NCI-H2107 treated with DMSO at 0.1 percent for 48 hours (cell line): Measurements from ENCODE around the gene KIF21A.
"Not testable (repeated sequence)": the region's sequence is repeated elsewhere in the genome, so short reads cannot be mapped to it uniquely, and the experiment has no call there.

Source experiments
- DNase-seq: peaks from one replicate; lab custom pipeline; 2025; ENCODE audit not compliant: unreplicated experiment; lab: John Stamatoyannopoulos, UW

The KIF21A gene

DNA sequence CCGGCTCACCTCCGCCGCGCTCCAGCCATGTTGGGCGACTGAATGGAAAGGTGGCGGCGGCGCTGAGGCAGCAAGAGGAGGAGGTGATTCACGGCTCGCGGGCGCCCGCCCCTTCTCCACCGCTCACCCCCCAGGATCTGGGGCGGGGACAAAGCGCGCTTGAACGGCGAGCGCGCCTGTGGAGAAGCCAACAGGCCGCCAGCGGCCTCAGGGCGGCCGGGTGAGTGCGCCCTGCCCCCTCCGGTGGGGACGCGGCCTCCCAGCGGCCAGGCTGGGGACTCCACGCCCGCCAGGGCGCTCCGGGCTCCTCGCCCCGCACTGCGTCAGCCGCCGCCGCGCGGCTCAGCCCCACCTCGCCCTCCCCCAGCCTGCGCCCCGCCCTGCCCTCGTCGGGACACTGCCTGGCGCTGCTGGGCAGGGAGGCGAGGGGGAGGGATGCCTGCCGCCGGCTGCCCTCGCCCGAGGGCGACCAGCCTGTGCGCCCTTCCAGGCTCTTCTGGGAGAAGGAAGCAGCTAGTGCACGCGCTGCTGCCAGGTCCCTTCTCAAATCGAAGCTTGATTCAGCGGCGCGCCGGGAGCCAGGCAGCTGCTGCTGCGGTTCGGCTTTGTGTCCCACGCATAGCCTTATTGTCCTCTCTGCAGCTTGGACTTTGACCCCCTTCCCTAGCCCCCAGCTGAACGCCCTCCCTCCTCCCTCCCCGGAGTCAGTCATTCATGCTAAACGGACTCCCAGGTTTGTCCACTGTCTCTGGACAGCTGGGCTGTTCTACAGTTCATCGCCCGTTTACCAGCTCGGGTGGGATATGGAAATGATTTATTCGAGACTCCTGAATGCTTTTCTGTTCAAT is at the start of gene KIF21A:
Gene KIF21A (minus strand): TSS at position 40 of the 848 bp plus-strand sequence. CDS start 150 bp downstream, outside the sequence.
- peak; percentile 61 for DNase-seq

DNA sequence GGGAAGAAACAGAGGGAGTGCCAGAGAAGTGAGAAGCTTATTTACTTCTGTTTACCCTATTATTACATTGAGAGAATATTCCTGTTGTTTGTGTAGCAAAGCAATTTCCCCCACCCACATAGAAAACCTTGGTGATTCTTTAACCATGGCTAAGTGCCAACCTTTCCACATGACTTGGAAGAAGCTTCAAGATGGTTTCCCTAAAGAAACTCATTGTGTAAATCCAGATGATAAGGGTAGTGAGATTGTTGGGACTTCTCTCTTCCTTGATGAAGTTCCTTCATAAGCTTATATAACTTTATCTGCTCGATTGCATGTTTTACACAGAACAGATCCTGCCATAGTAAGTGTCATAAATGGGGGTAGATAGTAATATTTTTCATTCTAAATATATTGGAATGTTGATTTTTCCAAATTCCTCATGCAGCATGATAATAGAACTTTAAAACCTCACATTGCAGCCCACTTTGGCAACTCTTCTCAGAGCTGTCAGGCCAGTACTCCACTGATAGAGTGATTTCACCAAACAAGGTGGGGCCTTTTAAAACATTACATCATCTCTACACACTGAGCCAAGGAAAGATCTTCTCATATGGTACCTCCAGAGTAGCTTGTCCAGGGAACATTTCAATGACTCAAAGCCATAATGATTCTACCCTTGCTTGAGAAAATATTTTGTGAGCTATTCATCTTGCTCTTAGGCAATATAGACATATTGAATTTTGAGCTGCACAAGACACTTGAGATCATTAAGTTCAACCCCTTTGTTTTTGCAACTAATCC is 47.8 kb upstream of the KIF21A start:
- no peak for DNase-seq

DNA sequence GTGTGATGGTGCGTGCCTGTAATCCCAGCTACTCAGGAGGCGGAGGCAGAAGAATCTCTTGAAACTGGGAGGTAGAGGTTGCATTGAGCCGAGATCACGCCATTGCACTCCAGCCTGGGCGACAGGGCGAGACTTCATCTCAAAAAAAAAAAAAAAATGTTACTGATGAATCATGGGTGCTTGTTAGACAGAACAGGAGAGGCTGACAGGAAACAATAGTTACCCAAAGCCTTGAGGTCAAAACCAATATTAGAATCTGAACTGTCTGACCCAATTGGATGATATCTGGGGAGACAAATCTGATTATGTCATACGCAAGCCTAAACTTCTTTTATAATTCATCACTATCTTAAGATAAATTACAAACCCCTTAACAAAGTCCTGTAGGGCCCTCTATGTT is 40.7 kb upstream of the KIF21A start:
- DNase-seq, result no peak

- DNase-seq, result no peak
These were observed 40.1 kb upstream of the KIF21A start for GRCh38 chr12:39483042-39483441.

DNA sequence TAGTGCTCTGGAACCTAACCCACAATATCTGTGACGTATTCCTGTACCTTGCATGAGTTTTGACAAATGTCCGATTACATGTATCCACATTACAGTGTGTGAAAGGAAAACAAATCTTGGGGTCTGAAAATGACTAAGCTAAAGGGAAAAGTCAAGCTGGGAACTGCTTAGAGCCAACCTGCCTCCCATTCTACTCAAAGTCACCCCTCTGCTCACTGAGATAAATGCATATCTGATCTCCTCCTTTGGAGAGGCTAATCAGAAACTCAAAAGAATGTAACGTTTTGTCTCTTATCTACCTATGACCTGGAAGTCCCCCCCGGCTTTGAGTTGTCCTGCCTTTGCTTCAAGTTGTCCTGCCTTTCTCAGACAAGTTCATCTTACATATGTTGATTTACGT is 34.0 kb upstream of the KIF21A start:
- DNase-seq, result no peak

GRCh38 chr12:39476121-39476520 is 33.2 kb upstream of the KIF21A start:
- no peak for DNase-seq

- not testable (repeated sequence) for DNase-seq
These were observed 32.2 kb upstream of the KIF21A start for GRCh38 chr12:39475136-39475535.

DNA sequence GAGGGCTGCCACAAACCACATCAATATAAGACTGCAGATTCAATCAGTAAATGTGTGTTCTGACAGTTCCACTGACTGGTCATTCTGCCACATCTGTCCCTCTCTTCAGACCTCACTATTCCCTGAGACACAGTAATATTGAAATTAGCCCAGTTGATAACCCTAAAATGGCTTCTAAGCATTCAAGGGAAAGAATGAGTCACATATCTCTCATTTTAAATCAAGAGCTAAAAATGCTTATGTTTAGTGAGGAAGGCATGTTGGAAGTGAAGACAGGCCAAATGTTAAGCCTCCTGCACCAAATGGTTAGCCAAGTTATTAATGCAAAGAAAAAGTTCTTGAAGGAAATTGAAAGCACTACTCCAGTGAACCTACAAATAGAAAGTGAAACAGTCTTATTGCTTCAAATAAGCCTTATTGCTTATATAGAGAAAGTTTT is 24.5 kb upstream of the KIF21A start:
- DNase-seq, result no peak

DNA sequence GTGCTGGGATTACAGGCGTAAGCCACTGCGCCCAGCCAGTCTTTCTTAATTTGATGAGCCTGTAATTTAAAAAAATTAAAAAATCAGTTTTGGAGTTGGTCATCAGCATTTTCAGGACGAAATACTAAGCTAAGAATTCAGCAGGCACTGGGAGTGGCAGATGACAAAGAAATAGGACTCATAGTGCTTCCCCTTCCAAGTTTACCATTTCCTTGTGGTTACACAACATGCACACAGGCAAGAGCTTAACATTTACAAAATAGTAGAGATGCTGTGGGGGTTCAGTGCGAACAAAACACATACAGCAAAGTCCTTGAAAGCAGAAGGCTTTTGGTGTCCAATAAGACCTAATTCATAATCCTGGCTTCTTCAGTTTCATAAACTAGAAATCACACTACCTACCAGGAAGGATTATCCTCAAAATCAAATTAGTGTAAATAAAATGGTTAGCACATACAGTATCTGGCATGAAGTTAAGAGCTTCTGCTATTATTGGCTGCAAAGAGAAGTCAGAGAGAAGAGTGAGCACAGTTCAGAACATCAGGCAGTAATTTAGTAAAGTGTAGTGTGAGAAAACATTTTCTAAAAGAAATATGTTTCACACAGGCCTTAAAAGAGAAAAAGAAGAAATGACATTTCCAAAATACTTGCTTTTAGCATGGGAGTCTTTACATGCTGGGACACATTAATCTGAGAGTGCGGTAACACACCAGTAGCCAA is 22.2 kb upstream of the KIF21A start:
- DNase-seq, result no peak

GRCh38 chr12:39461059-39461458 is 18.1 kb upstream of the KIF21A start:
- DNase-seq, result no peak

- DNase-seq, result no peak
These were observed 16.1 kb upstream of the KIF21A start for GRCh38 chr12:39459027-39459434.

GRCh38 chr12:39451977-39452376 is 9.1 kb upstream of the KIF21A start:
- no peak for DNase-seq

DNA sequence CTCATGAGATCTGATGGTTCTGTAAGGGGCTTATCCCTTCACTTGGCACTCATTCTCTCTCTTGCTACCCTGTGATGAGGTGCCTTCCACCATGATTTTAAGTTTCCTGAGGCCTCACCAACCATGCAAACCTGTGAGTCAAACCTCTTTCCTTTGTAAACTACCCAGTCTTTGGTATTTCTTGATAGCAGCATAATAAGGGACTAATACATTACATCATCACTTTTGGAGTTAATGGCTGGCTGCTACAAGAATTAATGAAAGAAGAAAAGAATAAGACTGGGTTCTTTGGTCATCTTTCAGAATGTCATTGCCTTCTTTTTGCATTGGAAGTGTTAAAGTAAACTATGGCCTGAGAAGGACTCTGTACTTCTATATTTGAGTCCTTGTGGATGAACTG is 5.1 kb upstream of the KIF21A start:
- DNase-seq, result no peak

DNA sequence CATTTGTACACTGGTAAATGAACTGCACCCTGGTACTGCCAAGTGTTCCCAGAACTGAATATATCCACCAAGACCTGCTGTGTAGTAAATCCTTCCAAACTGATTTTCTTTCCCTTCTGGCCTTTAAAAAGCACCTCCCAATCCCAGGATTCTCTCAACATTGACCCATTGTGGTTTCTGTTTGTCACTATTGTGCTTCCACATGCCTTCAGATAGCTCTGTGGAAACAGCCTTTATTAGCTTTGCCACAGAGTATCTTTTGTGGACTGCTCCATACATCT is 949 bp upstream of the KIF21A start:
- no peak for DNase-seq

DNA sequence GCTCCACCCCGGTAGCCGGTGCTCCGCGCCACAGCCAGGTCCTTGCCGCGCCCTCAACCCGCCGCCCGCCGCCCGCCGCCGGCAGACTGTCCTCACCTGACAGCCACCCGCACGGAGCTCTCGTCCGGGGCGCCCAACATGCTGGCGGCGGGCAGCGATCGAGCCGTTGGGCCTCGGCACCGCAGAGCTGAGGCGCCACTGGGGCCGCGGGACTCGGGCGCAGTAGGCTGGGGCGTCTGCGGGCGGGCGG is 164 bp downstream of the KIF21A start:
- DNase-seq, result no peak

- DNase-seq, result peak; percentile 45
These were observed 723 bp downstream of the KIF21A start for GRCh38 chr12:39441963-39442830.

DNA sequence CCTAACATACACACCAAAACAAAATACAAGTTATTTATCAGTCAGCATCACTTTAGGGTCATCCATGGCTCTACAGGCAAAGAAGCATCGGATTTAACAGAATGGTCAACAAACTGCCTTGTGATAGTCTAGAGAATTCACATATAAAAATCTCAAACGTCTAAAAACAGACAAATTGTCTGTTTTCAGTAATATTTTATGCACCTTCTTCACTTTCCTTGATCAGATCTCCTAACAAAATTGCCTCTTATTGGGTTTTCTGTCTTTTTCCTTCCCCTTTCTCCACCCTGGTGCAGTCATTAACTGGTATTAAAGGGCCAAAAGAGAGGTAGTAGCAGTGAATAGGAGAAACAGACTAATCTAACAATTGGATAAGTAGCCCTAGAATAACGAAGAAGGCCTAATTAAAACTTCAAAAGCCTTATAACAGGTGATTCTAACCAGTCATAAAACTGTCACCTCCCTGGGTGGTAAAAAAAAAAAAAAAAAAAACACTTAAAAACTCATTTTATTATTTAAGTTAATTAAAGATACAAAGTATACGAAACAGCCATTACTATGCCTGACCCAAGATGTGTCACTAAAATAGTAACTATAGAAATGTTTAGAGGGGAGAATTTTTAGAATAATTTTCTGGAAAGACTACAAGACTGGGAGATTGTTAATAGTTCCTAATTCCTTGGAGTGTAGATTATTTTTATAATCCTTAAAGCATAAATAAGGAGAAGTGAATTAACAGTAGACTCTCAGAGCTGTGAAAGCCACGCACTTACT is 1.5 kb downstream of the KIF21A start:
- DNase-seq, result peak; percentile 34

GRCh38 chr12:39440781-39441180 is 2.1 kb downstream of the KIF21A start:
- no peak for DNase-seq

DNA sequence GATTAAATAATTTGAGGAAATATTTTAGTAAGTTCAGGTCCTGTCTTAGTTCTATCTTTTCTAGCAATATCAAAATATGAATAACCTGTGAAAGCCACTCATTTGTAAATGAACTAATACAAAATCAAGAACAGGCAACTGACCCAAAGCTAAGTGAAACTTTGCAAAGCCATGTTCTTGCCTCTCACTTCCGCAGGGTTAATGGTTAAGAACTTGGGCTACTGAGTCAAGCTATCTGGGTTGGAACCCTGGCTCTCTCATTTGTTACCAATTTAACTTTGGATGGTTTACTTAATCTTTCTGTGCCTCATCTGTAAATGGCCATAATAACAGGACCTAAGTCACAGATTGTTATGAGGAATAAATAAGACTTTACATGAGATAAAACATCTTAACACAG is 2.8 kb downstream of the KIF21A start:
- no peak for DNase-seq

DNA sequence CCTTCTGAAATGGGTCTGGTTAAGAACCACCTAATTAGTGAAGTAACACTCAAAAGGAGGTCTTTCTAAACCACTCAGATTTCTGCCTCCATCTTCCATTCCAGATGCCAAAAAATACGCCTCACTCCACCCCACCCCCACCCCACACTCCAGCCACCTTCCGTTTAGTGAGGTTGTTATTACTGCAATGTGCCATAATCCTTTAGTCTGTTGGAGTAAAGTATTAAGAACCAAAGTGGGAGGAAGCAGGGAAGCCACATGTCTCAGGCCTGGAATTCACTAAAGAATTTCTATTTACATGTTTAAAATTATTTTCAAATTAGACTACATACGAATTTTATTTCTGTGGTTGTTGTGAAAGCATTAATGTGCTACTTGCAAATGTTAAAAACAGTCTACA is 7.4 kb downstream of the KIF21A start:
- no peak for DNase-seq
